ENCODE measurements around the gene VGLL4.
"Not testable (repeated sequence)": the region's sequence is repeated elsewhere in the genome, so short reads cannot be mapped to it uniquely, and the experiment has no call there.

VGLL4 gene

GRCh38 chr3:11530153-11530721 lies 113.5 kb downstream of the VGLL4 start:
- no peak overlapping the region for H3K4me3 ChIP-seq (ENCODE audit: control insufficient read depth, low read depth, low read length)
- TF ChIP-seq CTCF (conservative IDR thresholded peaks at IDR 0.05; ENCODE audit: control insufficient read depth, insufficient read depth, low read depth, low read length), result peak; percentile 17
- DNase-seq (ENCODE audit: low read depth), result peak; percentile 94

GRCh38 chr3:11529281-11529680 lies 114.4 kb downstream of the VGLL4 start:
- DNase-seq (ENCODE audit: low read depth), result no peak
- TF ChIP-seq CTCF (conservative IDR thresholded peaks at IDR 0.05; ENCODE audit: control insufficient read depth, insufficient read depth, low read depth, low read length), result no peak

GRCh38 chr3:11526121-11526520 lies 117.6 kb downstream of the VGLL4 start:
- H3K4me3 ChIP-seq (ENCODE audit: control insufficient read depth, low read depth, low read length); DNase-seq (ENCODE audit: low read depth): not testable (repeated sequence)

More at GRCh38 chr3:11529281-11529680, 114.4 kb downstream of the VGLL4 start:
- H3K4me3 ChIP-seq (ENCODE audit: control insufficient read depth, low read depth, low read length), result no peak overlapping the region

- DNase-seq (ENCODE audit: low read depth), result no peak
- no peak for TF ChIP-seq CTCF (conservative IDR thresholded peaks at IDR 0.05; ENCODE audit: control insufficient read depth, insufficient read depth, low read depth, low read length)
- H3K4me3 ChIP-seq (ENCODE audit: control insufficient read depth, low read depth, low read length), result no peak overlapping the region
Measured at GRCh38 chr3:11523572-11524101, 120.1 kb downstream of the VGLL4 start.

GRCh38 chr3:11522953-11523571 lies 120.7 kb downstream of the VGLL4 start:
- no peak for TF ChIP-seq CTCF (conservative IDR thresholded peaks at IDR 0.05; ENCODE audit: control insufficient read depth, insufficient read depth, low read depth, low read length)
- peak; percentile 30 for DNase-seq (ENCODE audit: low read depth)
- H3K4me3 ChIP-seq (ENCODE audit: control insufficient read depth, low read depth, low read length), result no peak overlapping the region

- DNase-seq (ENCODE audit: low read depth), result peak; percentile 32
Measured at GRCh38 chr3:11522398-11522715, 121.4 kb downstream of the VGLL4 start.

More at GRCh38 chr3:11522398-11522715, 121.4 kb downstream of the VGLL4 start:
- no peak for TF ChIP-seq CTCF (conservative IDR thresholded peaks at IDR 0.05; ENCODE audit: control insufficient read depth, insufficient read depth, low read depth, low read length)
- H3K4me3 ChIP-seq (ENCODE audit: control insufficient read depth, low read depth, low read length), result no peak overlapping the region

Data from fibroblast of mammary gland (primary cell).